HG02981 (cell line): ENCODE measurements around the gene BBOX1.
"Not testable (repeated sequence)": the region's sequence is repeated elsewhere in the genome, so short reads cannot be mapped to it uniquely, and the experiment has no call there.

Source experiments
- ATAC-seq: cut with Tn5 transposase; IDR thresholded peaks from one replicate; pipeline ENCODE4 v1.9.1; 2021; ENCODE audit warnings: mild to moderate bottlenecking, moderate library complexity; ENCODE audit not compliant: unreplicated experiment

Gene BBOX1

GRCh38 chr11:27040302-27041115 lies at the start of gene BBOX1:
Gene BBOX1 (plus strand): TSS chr11:27040815. CDS start chr11:27055431, 14,616 bp downstream.
- ATAC-seq, result no peak

GRCh38 chr11:26992031-26992541 lies 48.5 kb upstream of the BBOX1 start:
- ATAC-seq, result no peak

GRCh38 chr11:26993965-26994457 lies 46.6 kb upstream of the BBOX1 start, which contains the start of gene FIBIN:
Gene FIBIN (plus strand): TSS chr11:26994112. CDS start chr11:26994527, 415 bp downstream.
- ATAC-seq, result no peak

GRCh38 chr11:26994631-26995095 lies 46.0 kb upstream of the BBOX1 start:
- no peak for ATAC-seq

GRCh38 chr11:26995701-26996460 lies 44.7 kb upstream of the BBOX1 start:
- ATAC-seq, result no peak

- ATAC-seq, result no peak
Measured at GRCh38 chr11:26997378-26997777, 43.2 kb upstream of the BBOX1 start.

- ATAC-seq, result not testable (repeated sequence)
Measured at GRCh38 chr11:27001136-27001730, 39.4 kb upstream of the BBOX1 start.

GRCh38 chr11:27002431-27002830 lies 38.2 kb upstream of the BBOX1 start:
- no peak for ATAC-seq

- ATAC-seq, result no peak
Measured at GRCh38 chr11:27002838-27003237, 37.8 kb upstream of the BBOX1 start.

GRCh38 chr11:27004103-27004502 lies 36.5 kb upstream of the BBOX1 start:
- ATAC-seq, result no peak

GRCh38 chr11:27008811-27009535 lies 31.6 kb upstream of the BBOX1 start:
- ATAC-seq, result no peak

GRCh38 chr11:27011560-27012233 lies 28.9 kb upstream of the BBOX1 start:
- no peak for ATAC-seq

GRCh38 chr11:27012234-27012921 lies 28.2 kb upstream of the BBOX1 start:
- ATAC-seq, result no peak

GRCh38 chr11:27013781-27014361 lies 26.7 kb upstream of the BBOX1 start:
- ATAC-seq, result no peak

- no peak for ATAC-seq
Measured at GRCh38 chr11:27018902-27019529, 21.6 kb upstream of the BBOX1 start.

- ATAC-seq, result no peak
Measured at GRCh38 chr11:27020751-27021150, 19.9 kb upstream of the BBOX1 start.

GRCh38 chr11:27022659-27023251 lies 17.9 kb upstream of the BBOX1 start:
- no peak for ATAC-seq

- no peak for ATAC-seq
Measured at GRCh38 chr11:27024865-27025264, 15.8 kb upstream of the BBOX1 start.
